Ovary (tissue), 9 donors: ENCODE measurements around the gene CHST4. TPM values are rescaled to one million over a fixed set of nuclear protein-coding genes. Genes with fewer than 3 reads are reported as not detected.

Source experiments
- DNase-seq, 5 donors: peaks; one replicate each; pipeline ENCODE4 v3.0.0-alpha.2; 2019 to 2020
- H3K27ac ChIP-seq, 2 donors: fragments of 200-600 bp; one replicate each; pipeline versions ENCODE4 v1.5.1 to v1.8.0; 2019 to 2022
- H3K27me3 ChIP-seq: fragments of 200-600 bp; one replicate; pipeline ENCODE4 v1.8.0; 2022
- H3K36me3 ChIP-seq: fragments of 200-600 bp; sonication (generic); one replicate; pipeline ENCODE4 v1.5.1; 2019
- H3K4me1 ChIP-seq: one replicate; pipeline ENCODE4 v1.8.1; 2013; ENCODE audit warnings: mild to moderate bottlenecking, moderate library complexity; ENCODE audit not compliant: insufficient read depth
- H3K4me3 ChIP-seq: fragments of 200-600 bp; sonication (generic); one replicate; pipeline ENCODE4 v1.5.1; 2017
- H3K9me3 ChIP-seq, 2 donors: fragments of 200-600 bp in 1 of 2; sonication (generic) in 1 of 2; one replicate each; pipeline versions ENCODE4 v1.5.1 to v1.8.1; 2013 to 2019; ENCODE audit warnings: mild to moderate bottlenecking in 1 of 2, moderate library complexity in 1 of 2
- CTCF ChIP-seq, 3 donors: fragments of 450-650 bp in 2 of 3; fragments of 200-600 bp in 1 of 3; IDR thresholded peaks; one replicate each; pipeline versions ENCODE4 v1.5.1 to v1.8.0; 2016 to 2022; ENCODE audit warnings: antibody characterized with exemption in 3 of 3, mild to moderate bottlenecking in 1 of 3
- EP300 ChIP-seq: sonication (generic); formaldehyde crosslinking; IDR thresholded peaks from one replicate; pipeline ENCODE4 v1.6.1; 2017; ENCODE audit warnings: antibody characterized with exemption
- POLR2A ChIP-seq: fragments of 450-650 bp; IDR thresholded peaks from one replicate; pipeline ENCODE4 v1.6.1; 2017; ENCODE audit warnings: antibody characterized with exemption, mild to moderate bottlenecking, moderate library complexity
- WGBS, 3 donors: extraction: QIAGEN DNeasy Blood & Tissue Kit in 1 of 3; methylation state at CpG; one replicate each; pipeline versions ENCODE4 v1.1.5 to v1.1.7; 2013 to 2017; 5-methylcytosine and 5-hydroxymethylcytosine counted together
- intact Hi-C, 4 donors: fragments of 100-400 bp; cut with DNase I; formaldehyde crosslinking; loops; one replicate each; pipeline versions ENCODE4 v1.11.0 to v1.15.1; 2022 to 2023
- polyA plus RNA-seq, 2 donors: library from polyadenylated mRNA; stranded (reverse); fragments of 200-250 nt in 1 of 2; fragments of 350-450 nt in 1 of 2; fragmentation: Illumina TruSeq in 1 of 2; extraction: RNeasy Lipid Tissue Mini Kit (QIAGEN cat#74804) in 1 of 2; gene quantifications; one replicate each; pipeline ENCODE4 v1.2.3, GENCODE V29; 2013 to 2014
- total RNA-seq, 7 donors: library from RNA; depleted of rRNA in 2 of 7; stranded (reverse); fragments of >200 nt in 2 of 7; fragmentation: NEBNext Ultra II Directional in 3 of 7; extraction: Animal tissue kit (Norgen Biotek cat#: 25700) in 3 of 7; gene quantifications; one replicate each; pipeline versions ENCODE4 v1.1.0 to v1.2.4, GENCODE V29; 2016 to 2023
- donor health status: DM: no; HTN: no; CAD: no; lungs with moderate emphysema.
- donor health status: DM: no; HTN: no; CAD: no.
- donor health status: Bipolar disorder and iron deficiency.
- donor health status: DM: yes; HTN: yes; CAD: no.
- donor health status: DM: no; HTN: no; CAD: no.
- donor health status: DM: yes; HTN: yes; CAD: no.

The CHST4 gene
- total and polyA plus RNA-seq, 9 donors = 0.05 to 4.0 (median 0.43) TPM; not detected in 3

- no peak for TF ChIP-seq POLR2A
- WGBS, 3 donors = 57 to 64% (median 57%) methylated on average over 3 of the region's 3 CpGs
- H3K4me3 ChIP-seq = no peak overlapping the region
- DNase-seq = no peak
- no peaks in the 10 kb centered on the region for H3K4me1 ChIP-seq
- no peaks in the 10 kb centered on the region for H3K27me3 ChIP-seq
- no peaks in the 10 kb centered on the region for H3K36me3 ChIP-seq
- H3K27ac ChIP-seq = no peak overlapping the region
- H3K9me3 ChIP-seq = no peaks in the 10 kb centered on the region
- intact Hi-C loops = no loop called here
Observed at GRCh38 chr16:71491054-71491453, 35.2 kb upstream of the CHST4 start.

GRCh38 chr16:71492786-71493185 is 33.4 kb upstream of the CHST4 start:
- intact Hi-C loops = no loop called here

GRCh38 chr16:71493213-71493612 is 33.0 kb upstream of the CHST4 start:
- TF ChIP-seq EP300 (no peak), CTCF (IDR thresholded peaks at IDR 0.05) (no peak), POLR2A (no peak)
- Histone ChIP-seq H3K9me3 (no peaks in the 10 kb centered on the region), H3K27me3 (no peaks in the 10 kb centered on the region), H3K4me1 (no peaks in the 10 kb centered on the region), H3K4me3 (no peak overlapping the region), H3K27ac (no peak overlapping the region), H3K36me3 (no peaks in the 10 kb centered on the region)
- intact Hi-C loops = no loop called here
- no peak for DNase-seq
- WGBS, 3 donors = 64 to 80% (median 66%) methylated on average over 3 of the region's 3 CpGs

More at GRCh38 chr16:71492786-71493185, 33.4 kb upstream of the CHST4 start:
- H3K9me3 ChIP-seq = no peaks in the 10 kb centered on the region
- no peak for DNase-seq
- 52 to 57% (median 57%) methylated on average over 2 of the region's 2 CpGs for WGBS, 3 donors
- no peak for TF ChIP-seq POLR2A
- no peak for TF ChIP-seq EP300
- TF ChIP-seq CTCF (IDR thresholded peaks at IDR 0.05) = no peak
- no peaks in the 10 kb centered on the region for H3K27me3 ChIP-seq
- H3K27ac ChIP-seq = no peak overlapping the region
- H3K4me3 ChIP-seq = no peak overlapping the region
- H3K4me1 ChIP-seq = no peaks in the 10 kb centered on the region
- no peaks in the 10 kb centered on the region for H3K36me3 ChIP-seq

GRCh38 chr16:71498031-71498430 is 28.2 kb upstream of the CHST4 start:
- Histone ChIP-seq H3K9me3 (no peaks in the 10 kb centered on the region), H3K27ac (no peak overlapping the region), H3K36me3 (no peaks in the 10 kb centered on the region), H3K4me3 (no peak overlapping the region), H3K27me3 (no peaks in the 10 kb centered on the region), H3K4me1 (no peaks in the 10 kb centered on the region)
- intact Hi-C loops = no loop called here
- no peak for DNase-seq
- no peak for TF ChIP-seq EP300
- WGBS, 3 donors = 72 to 84% (median 79%) methylated on average over 3 of the region's 3 CpGs

- intact Hi-C loops = loop anchor here in 2 of 4 donors (5.0 kb wide), 1 partner anchor 88 kb away; no protein-coding TSS in a partner anchor
- Histone ChIP-seq H3K36me3 (no peaks in the 10 kb centered on the region), H3K27me3 (no peaks in the 10 kb centered on the region), H3K4me1 (no peaks in the 10 kb centered on the region), H3K9me3 (no peaks in the 10 kb centered on the region), H3K27ac (no peak overlapping the region), H3K4me3 (no peak overlapping the region)
- TF ChIP-seq POLR2A (no peak), CTCF (IDR thresholded peaks at IDR 0.05) (peak in 2 of 3 donors; percentile 42 to 45), EP300 (no peak)
- WGBS, 3 donors = 0 to 3% (median 1%) methylated on average over 3 of the region's 3 CpGs
- DNase-seq = peak in 1 of 5 donors; percentile 31
Observed at GRCh38 chr16:71499775-71500364, 26.4 kb upstream of the CHST4 start.
